Kidney epithelial cell (primary cell): ENCODE measurements around the gene ERI2. TPM values are rescaled to one million over a fixed set of nuclear protein-coding genes. Genes with fewer than 3 reads are reported as not detected.
"Not testable (repeated sequence)": the region's sequence is repeated elsewhere in the genome, so short reads cannot be mapped to it uniquely, and the experiment has no call there.

Source experiments
- DNase-seq: peaks from one replicate; pipeline ENCODE4 v3.0.0-alpha.2; 2010; ENCODE audit warnings: low read depth
- H3K27me3 ChIP-seq: 2 replicates; pipeline ENCODE4 v1.6.0; 2011; ENCODE audit warnings: low read length; ENCODE audit not compliant: control insufficient read depth, insufficient read depth
- H3K36me3 ChIP-seq: 2 replicates; pipeline ENCODE4 v1.5.1; 2011; ENCODE audit warnings: low read length; ENCODE audit not compliant: control insufficient read depth, insufficient read depth
- H3K4me3 ChIP-seq: 2 replicates; pipeline ENCODE4 v1.5.1; 2011; ENCODE audit warnings: low read depth, mild to moderate bottlenecking, control low read depth, low read length
- total RNA-seq: library from RNA; depleted of rRNA; stranded (reverse); fragments of >200 nt; gene quantifications from 2 replicates; pipeline ENCODE4 v1.2.3, GENCODE V29; 2015
- TF ChIP-seq, protein P1 (sequence below): IDR thresholded peaks from 2 replicates; pipeline ENCODE4 v1.5.1; 2011; ENCODE audit warnings: mild to moderate bottlenecking, moderate library complexity, low read length, control low read depth, inconsistent platforms; ENCODE audit not compliant: insufficient read depth, poor library complexity, severe bottlenecking

Gene ERI2
- total RNA-seq, 1 donor from 2014 or later = 15.3 TPM

DNA sequence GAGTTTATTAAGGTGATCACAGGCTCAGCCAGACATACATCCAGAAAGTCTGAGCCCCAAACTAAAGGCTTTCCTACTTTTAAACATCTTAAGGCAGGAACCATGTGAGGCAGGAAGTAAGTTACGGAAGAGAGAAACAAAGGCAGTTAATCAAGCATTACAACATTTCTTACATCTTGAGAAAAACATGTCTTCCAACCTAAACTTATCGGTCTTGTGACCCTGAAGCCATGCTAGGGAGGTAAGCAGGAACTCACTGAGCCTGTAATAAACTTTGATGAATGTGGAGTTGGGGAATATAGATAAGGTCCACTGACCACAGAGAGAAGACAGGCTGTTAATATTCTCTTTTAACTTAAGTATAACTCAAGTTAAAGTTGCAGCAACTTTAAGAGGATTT lies 45.9 kb downstream of the ERI2 start:
- DNase-seq = no peak
- TF ChIP-seq, protein P1, sequence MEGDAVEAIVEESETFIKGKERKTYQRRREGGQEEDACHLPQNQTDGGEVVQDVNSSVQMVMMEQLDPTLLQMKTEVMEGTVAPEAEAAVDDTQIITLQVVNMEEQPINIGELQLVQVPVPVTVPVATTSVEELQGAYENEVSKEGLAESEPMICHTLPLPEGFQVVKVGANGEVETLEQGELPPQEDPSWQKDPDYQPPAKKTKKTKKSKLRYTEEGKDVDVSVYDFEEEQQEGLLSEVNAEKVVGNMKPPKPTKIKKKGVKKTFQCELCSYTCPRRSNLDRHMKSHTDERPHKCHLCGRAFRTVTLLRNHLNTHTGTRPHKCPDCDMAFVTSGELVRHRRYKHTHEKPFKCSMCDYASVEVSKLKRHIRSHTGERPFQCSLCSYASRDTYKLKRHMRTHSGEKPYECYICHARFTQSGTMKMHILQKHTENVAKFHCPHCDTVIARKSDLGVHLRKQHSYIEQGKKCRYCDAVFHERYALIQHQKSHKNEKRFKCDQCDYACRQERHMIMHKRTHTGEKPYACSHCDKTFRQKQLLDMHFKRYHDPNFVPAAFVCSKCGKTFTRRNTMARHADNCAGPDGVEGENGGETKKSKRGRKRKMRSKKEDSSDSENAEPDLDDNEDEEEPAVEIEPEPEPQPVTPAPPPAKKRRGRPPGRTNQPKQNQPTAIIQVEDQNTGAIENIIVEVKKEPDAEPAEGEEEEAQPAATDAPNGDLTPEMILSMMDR = no peak
- H3K27me3 ChIP-seq = no peaks in the 10 kb centered on the region

DNA sequence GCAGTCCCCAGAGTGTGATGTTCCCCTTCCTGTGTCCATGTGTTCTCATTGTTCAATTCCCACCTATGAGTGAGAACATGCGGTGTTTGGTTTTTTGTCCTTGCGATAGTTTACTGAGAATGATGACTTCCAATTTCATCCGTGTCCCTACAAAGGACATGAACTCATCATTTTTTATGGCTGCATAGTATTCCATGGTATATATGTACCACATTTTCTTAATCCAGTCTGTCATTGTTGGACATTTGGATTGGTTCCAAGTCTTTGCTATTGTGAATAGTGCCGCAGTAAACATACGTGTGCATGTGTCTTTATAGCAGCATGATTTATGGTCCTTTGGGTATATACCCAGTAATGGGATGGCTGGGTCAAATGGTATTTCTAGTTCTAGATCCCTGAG lies 50.5 kb downstream of the ERI2 start:
- not testable (repeated sequence) for H3K36me3 ChIP-seq, H3K27me3 ChIP-seq, H3K4me3 ChIP-seq, DNase-seq

More for the DNA sequence above, 45.9 kb downstream of the ERI2 start:
- Histone ChIP-seq H3K36me3 (no peaks in the 10 kb centered on the region), H3K4me3 (no peak overlapping the region)

DNA sequence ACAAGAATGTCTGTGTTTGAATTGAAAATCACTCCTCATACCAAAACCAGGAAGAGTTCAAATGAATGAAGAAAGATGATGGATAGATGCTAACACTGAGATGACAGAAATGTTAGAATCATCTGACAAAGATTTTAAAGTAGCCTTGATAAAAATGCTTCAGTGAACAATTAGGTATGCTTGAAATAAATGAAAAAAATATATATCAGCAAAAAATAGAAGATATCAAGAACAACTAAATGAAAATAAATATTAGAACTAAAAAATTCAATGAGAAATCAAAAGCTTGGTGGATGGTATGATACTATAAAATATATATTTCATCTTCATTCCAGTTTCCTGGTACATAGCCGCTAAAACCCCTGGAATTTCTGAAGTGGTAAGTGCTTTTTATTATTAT lies 51.0 kb downstream of the ERI2 start:
- Histone ChIP-seq H3K4me3 (no peak overlapping the region), H3K36me3 (no peaks in the 10 kb centered on the region), H3K27me3 (no peaks in the 10 kb centered on the region)
- no peak for DNase-seq
- TF ChIP-seq, protein P1 = no peak

DNA sequence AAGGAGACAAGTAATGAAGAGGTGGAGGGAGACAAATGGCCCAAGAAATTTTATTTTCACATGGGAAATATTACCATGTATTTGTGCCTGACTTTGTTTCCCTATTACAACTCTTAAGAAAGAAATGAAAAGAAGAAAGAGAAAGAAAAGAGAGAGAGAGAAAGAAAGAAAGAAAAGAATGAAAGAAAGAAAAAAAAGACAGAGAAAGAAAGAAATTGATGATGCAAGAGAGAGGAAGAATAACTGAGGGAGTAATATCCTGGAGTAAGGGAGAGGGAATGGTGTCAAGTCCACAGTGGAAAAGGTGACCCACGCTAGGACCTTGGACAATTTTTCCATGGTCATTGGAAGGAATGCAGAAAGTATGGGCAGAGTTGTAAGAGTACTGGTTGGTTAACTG lies 52.5 kb downstream of the ERI2 start:
- DNase-seq = no peak
- H3K36me3 ChIP-seq = no peaks in the 10 kb centered on the region
- H3K27me3 ChIP-seq = no peaks in the 10 kb centered on the region
- TF ChIP-seq, protein P1 = no peak
- no peak overlapping the region for H3K4me3 ChIP-seq

DNA sequence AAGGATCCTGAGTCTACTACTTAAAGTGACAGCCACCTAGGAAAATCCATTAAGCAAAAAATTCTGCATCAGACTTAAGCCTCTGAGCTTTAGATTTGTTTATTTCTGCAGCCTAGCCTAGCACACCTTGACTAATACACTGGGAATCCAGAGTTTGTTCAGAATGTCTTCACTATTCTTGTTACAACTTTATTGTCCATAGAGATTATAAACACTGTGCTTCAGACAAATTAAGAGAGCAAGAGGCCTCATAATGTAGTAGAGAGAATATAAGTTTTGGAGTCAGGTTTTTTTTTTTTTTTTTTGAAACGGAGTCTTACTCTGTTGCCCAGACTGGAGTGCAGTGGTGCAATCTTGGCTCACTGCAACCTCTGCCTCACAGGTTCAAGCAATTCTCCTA lies 55.7 kb downstream of the ERI2 start:
- Histone ChIP-seq H3K4me3 (no peak overlapping the region), H3K36me3 (no peaks in the 10 kb centered on the region), H3K27me3 (no peaks in the 10 kb centered on the region)
- TF ChIP-seq, protein P1 = no peak
- no peak for DNase-seq

DNA sequence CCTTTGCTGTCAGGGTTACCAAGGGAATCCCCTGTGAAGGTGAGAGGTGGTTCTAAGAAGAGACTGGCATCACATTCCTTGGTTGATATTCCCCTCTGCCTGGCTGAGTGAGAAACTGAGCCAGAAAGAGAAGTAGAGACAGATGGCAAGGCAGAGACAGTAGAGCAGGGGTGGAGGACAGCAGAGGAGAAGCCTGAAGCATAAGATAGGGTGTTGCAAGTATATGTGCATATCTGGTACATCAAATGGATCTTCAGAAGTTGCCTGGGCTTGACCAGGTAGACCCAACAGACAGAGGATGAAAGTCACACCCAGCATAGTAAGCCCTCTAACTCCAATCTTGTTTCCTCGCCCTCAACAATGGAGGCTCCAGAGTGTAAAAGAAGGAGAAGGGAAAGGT lies 56.8 kb downstream of the ERI2 start:
- TF ChIP-seq, protein P1 = no peak
- no peaks in the 10 kb centered on the region for H3K36me3 ChIP-seq
- H3K27me3 ChIP-seq = no peaks in the 10 kb centered on the region
- DNase-seq = no peak
- H3K4me3 ChIP-seq = no peak overlapping the region
